NCI-H128 (cell line): Measurements from ENCODE around the gene ETV1.

Experiments used
- DNase-seq: peaks from one replicate; lab custom pipeline; 2025; ENCODE audit not compliant: unreplicated experiment; lab: John Stamatoyannopoulos, UW

The ETV1 gene

GRCh38 chr7:13989126-13989948 is at the start of gene ETV1:
Gene ETV1, minus strand, starts transcription at chr7:13989666. Its CDS starts 614 bp downstream, at chr7:13989052.
- DNase-seq: peak; percentile 41

GRCh38 chr7:14024406-14024805 is 34.9 kb upstream of the ETV1 start:
- no peak for DNase-seq

GRCh38 chr7:14023838-14024237 is 34.4 kb upstream of the ETV1 start:
- no peak for DNase-seq

- DNase-seq: no peak
These were observed 33.9 kb upstream of the ETV1 start for GRCh38 chr7:14023342-14023741.

- DNase-seq: no peak
These were observed 31.6 kb upstream of the ETV1 start for GRCh38 chr7:14021069-14021468.

GRCh38 chr7:14020339-14020900 is 31.0 kb upstream of the ETV1 start:
- no peak for DNase-seq

- DNase-seq: no peak
These were observed 29.3 kb upstream of the ETV1 start for GRCh38 chr7:14018751-14019150.

GRCh38 chr7:14016950-14017349 is 27.5 kb upstream of the ETV1 start:
- DNase-seq: no peak

GRCh38 chr7:14013898-14014297 is 24.4 kb upstream of the ETV1 start:
- no peak for DNase-seq

- no peak for DNase-seq
These were observed 20.3 kb upstream of the ETV1 start for GRCh38 chr7:14009453-14010418.

- no peak for DNase-seq
These were observed 11.7 kb upstream of the ETV1 start for GRCh38 chr7:14001139-14001538.

- no peak for DNase-seq
These were observed 10.8 kb upstream of the ETV1 start for GRCh38 chr7:14000247-14000646.

GRCh38 chr7:13998866-13999265 is 9.4 kb upstream of the ETV1 start:
- no peak for DNase-seq

GRCh38 chr7:13992596-13992964 is 3.1 kb upstream of the ETV1 start:
- DNase-seq: no peak

GRCh38 chr7:13991791-13992595 is 2.5 kb upstream of the ETV1 start:
- DNase-seq: no peak

- DNase-seq: peak; percentile 80
These were observed 1.7 kb upstream of the ETV1 start for GRCh38 chr7:13990984-13991790.

GRCh38 chr7:13990319-13990983 is 985 bp upstream of the ETV1 start:
- peak; percentile 71 for DNase-seq

GRCh38 chr7:13989949-13990305 is 461 bp upstream of the ETV1 start:
- DNase-seq: no peak

- DNase-seq: no peak
These were observed 738 bp downstream of the ETV1 start for GRCh38 chr7:13988731-13989125.

- no peak for DNase-seq
These were observed 1.4 kb downstream of the ETV1 start for GRCh38 chr7:13988065-13988464.
